GM18498 (cell line): ENCODE data around the gene DDX49.

Source experiments
- ATAC-seq: cut with Tn5 transposase; IDR thresholded peaks from one replicate; pipeline ENCODE4 v1.9.1; 2021; ENCODE audit warnings: mild to moderate bottlenecking, moderate library complexity; ENCODE audit not compliant: unreplicated experiment

The DDX49 gene

GRCh38 chr19:18969931-18970659, 50.6 kb downstream of the DDX49 start:
- ATAC-seq: no peak

- no peak for ATAC-seq
Measured at GRCh38 chr19:18972301-18972811, 52.8 kb downstream of the DDX49 start.

GRCh38 chr19:18972851-18973250, 53.3 kb downstream of the DDX49 start:
- ATAC-seq: no peak

GRCh38 chr19:18975011-18975410, 55.5 kb downstream of the DDX49 start:
- no peak for ATAC-seq

GRCh38 chr19:18975869-18976268, 56.4 kb downstream of the DDX49 start:
- no peak for ATAC-seq
